Cardiac muscle cell (in vitro differentiated cells and primary cell): ENCODE results near the gene BCL7C. TPM values are rescaled to one million over a fixed set of nuclear protein-coding genes. Genes with fewer than 3 reads are reported as not detected.

ENCODE experiments used
- DNase-seq, 2 donors: peaks; one replicate each; pipeline versions ENCODE4 v3.0.0 to v3.0.0-alpha.2; 2010 to 2017; ENCODE audit warnings: low read depth in 1 of 2, low spot score in 1 of 2
- H3K27ac ChIP-seq: fragments of 200-600 bp; sonication (generic); 2 replicates; pipeline ENCODE4 v1.5.1; 2016
- H3K27me3 ChIP-seq: fragments of 200-600 bp; sonication (generic); 2 replicates; pipeline ENCODE4 v1.6.0; 2016; ENCODE audit warnings: control low read depth
- H3K36me3 ChIP-seq: fragments of 200-600 bp; sonication (generic); 2 replicates; pipeline ENCODE4 v1.5.1; 2016; ENCODE audit warnings: control low read depth
- H3K4me1 ChIP-seq: fragments of 200-600 bp; sonication (generic); 2 replicates; pipeline ENCODE4 v1.8.1; 2017; ENCODE audit warnings: low read depth, mild to moderate bottlenecking, mixed run types
- H3K4me3 ChIP-seq: fragments of 200-600 bp; sonication (generic); 2 replicates; pipeline ENCODE4 v1.5.1; 2016; ENCODE audit warnings: mild to moderate bottlenecking
- H3K9me3 ChIP-seq: fragments of 200-600 bp; sonication (generic); 2 replicates; pipeline ENCODE4 v1.5.1; 2017; ENCODE audit warnings: low read depth, mild to moderate bottlenecking, control low read depth
- polyA plus RNA-seq: library from polyadenylated mRNA; unstranded; fragments of >200 nt; fragmentation: Nextera tagmentation; extraction: Ambion mirVana; gene quantifications from 2 replicates; pipeline ENCODE4 v1.2.1, GENCODE V29; 2016
- total RNA-seq: library from RNA; depleted of rRNA; stranded (reverse); fragments of >200 nt; gene quantifications from 2 replicates; pipeline ENCODE4 v1.2.3, GENCODE V29; 2016
- TF ChIP-seq, protein P1 (sequence below): IDR thresholded peaks from 2 replicates; pipeline ENCODE4 v1.5.1; 2012; ENCODE audit warnings: low read depth, mild to moderate bottlenecking, low read length

The BCL7C gene
- total and polyA plus RNA-seq, 2 experiments from 2014 or later = 39.8 to 60.6 TPM

GRCh38 chr16:30921459-30921747, 27.5 kb upstream of the BCL7C start:
- H3K9me3 ChIP-seq = no peaks in the 10 kb centered on the region
- no peak overlapping the region for H3K4me3 ChIP-seq
- DNase-seq = no peak
- H3K27ac ChIP-seq = no peak overlapping the region
- H3K4me1 ChIP-seq = no peaks in the 10 kb centered on the region
- TF ChIP-seq, protein P1, sequence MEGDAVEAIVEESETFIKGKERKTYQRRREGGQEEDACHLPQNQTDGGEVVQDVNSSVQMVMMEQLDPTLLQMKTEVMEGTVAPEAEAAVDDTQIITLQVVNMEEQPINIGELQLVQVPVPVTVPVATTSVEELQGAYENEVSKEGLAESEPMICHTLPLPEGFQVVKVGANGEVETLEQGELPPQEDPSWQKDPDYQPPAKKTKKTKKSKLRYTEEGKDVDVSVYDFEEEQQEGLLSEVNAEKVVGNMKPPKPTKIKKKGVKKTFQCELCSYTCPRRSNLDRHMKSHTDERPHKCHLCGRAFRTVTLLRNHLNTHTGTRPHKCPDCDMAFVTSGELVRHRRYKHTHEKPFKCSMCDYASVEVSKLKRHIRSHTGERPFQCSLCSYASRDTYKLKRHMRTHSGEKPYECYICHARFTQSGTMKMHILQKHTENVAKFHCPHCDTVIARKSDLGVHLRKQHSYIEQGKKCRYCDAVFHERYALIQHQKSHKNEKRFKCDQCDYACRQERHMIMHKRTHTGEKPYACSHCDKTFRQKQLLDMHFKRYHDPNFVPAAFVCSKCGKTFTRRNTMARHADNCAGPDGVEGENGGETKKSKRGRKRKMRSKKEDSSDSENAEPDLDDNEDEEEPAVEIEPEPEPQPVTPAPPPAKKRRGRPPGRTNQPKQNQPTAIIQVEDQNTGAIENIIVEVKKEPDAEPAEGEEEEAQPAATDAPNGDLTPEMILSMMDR = no peak
- no peaks in the 10 kb centered on the region for H3K36me3 ChIP-seq
- H3K27me3 ChIP-seq = no peaks in the 10 kb centered on the region

DNA sequence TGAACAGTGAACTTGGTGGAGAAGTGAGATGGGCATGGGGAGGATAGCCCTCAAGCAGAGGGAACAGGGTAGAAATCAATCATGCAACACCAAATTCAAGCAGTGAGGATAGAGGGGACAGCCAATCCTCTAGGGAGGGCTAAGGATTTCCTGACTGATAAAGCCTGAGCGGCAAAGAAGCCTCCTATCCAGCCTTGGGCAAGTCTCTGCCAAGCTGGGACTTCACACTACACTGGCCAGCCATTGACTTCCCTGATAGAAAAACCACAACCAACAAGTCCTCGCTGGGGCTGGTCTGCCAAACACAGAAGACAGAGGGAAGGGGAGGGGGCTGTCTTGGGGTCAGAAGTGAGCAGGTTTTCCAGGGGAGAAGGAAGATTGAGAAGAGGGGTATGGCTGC, 27.0 kb upstream of the BCL7C start:
- Histone ChIP-seq H3K27ac (no peak overlapping the region), H3K9me3 (no peaks in the 10 kb centered on the region), H3K36me3 (no peaks in the 10 kb centered on the region), H3K27me3 (no peaks in the 10 kb centered on the region), H3K4me3 (no peak overlapping the region), H3K4me1 (no peaks in the 10 kb centered on the region)
- TF ChIP-seq, protein P1 = no peak
- DNase-seq = no peak

GRCh38 chr16:30918614-30919013, 24.7 kb upstream of the BCL7C start:
- no peaks in the 10 kb centered on the region for H3K9me3 ChIP-seq
- H3K4me1 ChIP-seq = no peaks in the 10 kb centered on the region
- H3K27me3 ChIP-seq = no peaks in the 10 kb centered on the region
- H3K27ac ChIP-seq = no peak overlapping the region
- no peak overlapping the region for H3K4me3 ChIP-seq
- DNase-seq = no peak
- H3K36me3 ChIP-seq = no peaks in the 10 kb centered on the region
- TF ChIP-seq, protein P1 = no peak

DNA sequence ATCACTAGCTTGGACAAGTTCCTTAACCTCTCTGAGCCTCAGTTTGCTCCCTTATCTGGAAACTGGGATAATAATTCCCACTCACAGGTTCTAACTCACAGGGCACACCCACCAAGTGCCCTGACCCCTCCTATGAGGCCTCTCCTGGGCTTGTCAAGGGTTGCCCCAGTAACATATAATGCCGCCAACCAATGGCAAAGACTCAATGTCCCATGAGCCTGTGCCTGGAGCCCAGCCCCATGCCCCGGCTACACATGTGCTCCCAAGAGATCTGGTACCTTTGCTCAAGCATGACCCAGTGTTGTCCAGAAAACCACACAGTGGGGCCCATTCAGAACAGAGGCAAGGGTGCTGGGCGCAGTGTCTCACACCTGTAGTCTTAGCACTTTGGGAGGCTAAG, 21.0 kb upstream of the BCL7C start:
- Histone ChIP-seq H3K36me3 (no peaks in the 10 kb centered on the region), H3K4me3 (no peak overlapping the region), H3K9me3 (no peaks in the 10 kb centered on the region), H3K27ac (no peak overlapping the region), H3K27me3 (no peaks in the 10 kb centered on the region), H3K4me1 (no peaks in the 10 kb centered on the region)
- TF ChIP-seq, protein P1 = no peak
- DNase-seq = no peak

- no peak overlapping the region for H3K27ac ChIP-seq
- H3K9me3 ChIP-seq = no peaks in the 10 kb centered on the region
- H3K27me3 ChIP-seq = no peaks in the 10 kb centered on the region
- TF ChIP-seq, protein P1 = no peak
- no peaks in the 10 kb centered on the region for H3K4me1 ChIP-seq
- no peak overlapping the region for H3K4me3 ChIP-seq
- no peaks in the 10 kb centered on the region for H3K36me3 ChIP-seq
- no peak for DNase-seq
Measured at GRCh38 chr16:30912794-30913412, 19.0 kb upstream of the BCL7C start.

DNA sequence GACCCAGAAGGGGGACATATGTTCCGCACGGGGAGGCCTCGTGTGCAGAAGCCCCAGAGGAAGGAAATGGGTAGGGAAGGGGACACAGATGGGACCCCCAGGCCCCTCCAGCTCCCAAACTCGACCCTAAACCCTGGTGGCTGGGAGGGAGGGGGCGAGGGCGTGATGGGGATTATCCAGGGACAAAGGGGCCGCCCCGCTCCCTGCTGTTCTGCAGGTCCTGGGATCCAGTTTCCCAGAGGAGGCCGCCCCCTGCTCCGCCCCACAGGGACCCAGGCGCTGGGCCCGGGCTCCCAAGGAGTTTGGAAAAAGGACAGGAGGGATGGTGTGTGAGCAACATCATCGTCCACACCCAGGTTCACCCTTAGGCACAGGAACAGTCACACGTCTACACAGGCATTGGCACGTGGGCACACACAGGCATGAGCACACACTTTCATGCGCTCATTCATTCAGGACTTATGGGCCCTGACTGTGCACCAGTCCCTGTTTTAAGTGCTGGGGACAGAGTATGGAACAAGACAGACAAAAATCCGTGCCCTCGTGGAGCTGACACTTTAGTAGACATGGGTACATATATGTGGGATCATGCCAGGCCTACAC, 16.7 kb upstream of the BCL7C start:
- Histone ChIP-seq H3K27ac (no peak overlapping the region), H3K4me3 (no peak overlapping the region), H3K36me3 (no peaks in the 10 kb centered on the region), H3K27me3 (no peaks in the 10 kb centered on the region), H3K4me1 (no peaks in the 10 kb centered on the region), H3K9me3 (no peaks in the 10 kb centered on the region)
- no peak for DNase-seq
- TF ChIP-seq, protein P1 = no peak
